ENCODE results near the gene ZNF710.

DNA sequence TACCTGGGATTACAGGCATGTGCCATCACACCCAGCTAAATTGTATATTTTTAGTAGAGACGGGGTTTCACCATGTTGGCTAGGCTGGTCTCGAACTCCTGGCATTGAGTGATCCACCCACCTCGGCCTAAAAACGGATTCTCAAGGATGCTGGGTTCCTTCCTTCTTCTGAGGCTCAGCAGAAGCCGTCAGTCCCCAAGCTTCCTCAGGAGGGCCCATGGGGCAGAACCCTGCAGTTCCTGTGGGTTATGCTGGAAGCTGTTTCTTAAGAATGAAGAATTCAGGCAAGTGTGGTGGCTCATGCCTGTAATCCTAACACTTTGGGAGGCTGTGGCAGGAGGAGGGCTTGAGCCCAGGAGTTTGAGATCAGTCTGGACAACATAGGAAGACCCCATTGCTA is 29.0 kb upstream of the ZNF710 start:
- no peak for TF ChIP-seq POLR2A (IDR thresholded peaks at IDR 0.05; ENCODE audit: low read depth, low read length)
- TF ChIP-seq TAF1 (IDR thresholded peaks at IDR 0.05; ENCODE audit: low read depth, low read length) = no peak
